ENCODE measurements around the gene GMDS. TPM values are rescaled to one million over a fixed set of nuclear protein-coding genes. Genes with fewer than 3 reads are reported as not detected.
A peak's percentile ranks its signal among the peaks of the same experiment; 100 is the strongest.

The GMDS gene
- polyA plus RNA-seq (ENCODE audit: insufficient read length): 60.1 TPM
- long read RNA-seq, donor 1, transcript GMDS-205 (3 exons, 567 nt): major isoform, 12 of 36 reads
- long read RNA-seq, donor 1, transcript GMDS-202 (11 exons, 1,752 nt): minor isoform, 9 of 36 reads
- long read RNA-seq, donor 1, partial matches to known transcripts: 7 of 36 reads
- long read RNA-seq, donor 1, other reads (novel, unspliced or antisense): 6 of 36 reads
- long read RNA-seq, donor 2, transcript GMDS-202 (11 exons, 1,752 nt): minor isoform, 11 of 42 reads
- long read RNA-seq, donor 2, transcript GMDS-205 (3 exons, 567 nt): major isoform, 12 of 42 reads
- long read RNA-seq, donor 2, partial matches to known transcripts: 13 of 42 reads
- long read RNA-seq, donor 2, other reads (novel, unspliced or antisense): 0 of 42 reads
- long read RNA-seq, donor 3, transcript GMDS-205 (3 exons, 567 nt): major isoform, 9 of 20 reads
- long read RNA-seq, donor 3, transcript GMDS-202 (11 exons, 1,752 nt): minor isoform, 5 of 20 reads
- long read RNA-seq, donor 3, partial matches to known transcripts: 5 of 20 reads
- long read RNA-seq, donor 3, other reads (novel, unspliced or antisense): 0 of 20 reads
- long read RNA-seq, donor 4, partial matches to known transcripts: 0 of 4 reads
- long read RNA-seq, donor 4, other reads (novel, unspliced or antisense): 0 of 4 reads
- long read RNA-seq, donor 5, transcript GMDS-202 (11 exons, 1,752 nt): minor isoform, 8 of 48 reads
- long read RNA-seq, donor 5, transcript GMDS-203 (3 exons, 900 nt): minor isoform, 5 of 48 reads
- long read RNA-seq, donor 5, transcript GMDS-205 (3 exons, 567 nt): major isoform, 17 of 48 reads
- long read RNA-seq, donor 5, partial matches to known transcripts: 9 of 48 reads
- long read RNA-seq, donor 5, other reads (novel, unspliced or antisense): 7 of 48 reads
- long read RNA-seq, donor 6, transcript GMDS-202 (11 exons, 1,752 nt): minor isoform, 6 of 34 reads
- long read RNA-seq, donor 6, transcript GMDS-205 (3 exons, 567 nt): major isoform, 13 of 34 reads
- long read RNA-seq, donor 6, partial matches to known transcripts: 11 of 34 reads
- long read RNA-seq, donor 6, other reads (novel, unspliced or antisense): 0 of 34 reads
- long read RNA-seq, donor 7, transcript GMDS-204 (3 exons, 591 nt): minor isoform, 5 of 45 reads
- long read RNA-seq, donor 7, transcript GMDS-202 (11 exons, 1,752 nt): major isoform, 8 of 45 reads
- long read RNA-seq, donor 7, transcript GMDS-205 (3 exons, 567 nt): major isoform, 8 of 45 reads
- long read RNA-seq, donor 7, partial matches to known transcripts: 11 of 45 reads
- long read RNA-seq, donor 7, other reads (novel, unspliced or antisense): 9 of 45 reads
- long read RNA-seq, donor 8, transcript GMDS-205 (3 exons, 567 nt): major isoform, 6 of 20 reads
- long read RNA-seq, donor 8, partial matches to known transcripts: 8 of 20 reads
- long read RNA-seq, donor 8, other reads (novel, unspliced or antisense): 0 of 20 reads

DNA sequence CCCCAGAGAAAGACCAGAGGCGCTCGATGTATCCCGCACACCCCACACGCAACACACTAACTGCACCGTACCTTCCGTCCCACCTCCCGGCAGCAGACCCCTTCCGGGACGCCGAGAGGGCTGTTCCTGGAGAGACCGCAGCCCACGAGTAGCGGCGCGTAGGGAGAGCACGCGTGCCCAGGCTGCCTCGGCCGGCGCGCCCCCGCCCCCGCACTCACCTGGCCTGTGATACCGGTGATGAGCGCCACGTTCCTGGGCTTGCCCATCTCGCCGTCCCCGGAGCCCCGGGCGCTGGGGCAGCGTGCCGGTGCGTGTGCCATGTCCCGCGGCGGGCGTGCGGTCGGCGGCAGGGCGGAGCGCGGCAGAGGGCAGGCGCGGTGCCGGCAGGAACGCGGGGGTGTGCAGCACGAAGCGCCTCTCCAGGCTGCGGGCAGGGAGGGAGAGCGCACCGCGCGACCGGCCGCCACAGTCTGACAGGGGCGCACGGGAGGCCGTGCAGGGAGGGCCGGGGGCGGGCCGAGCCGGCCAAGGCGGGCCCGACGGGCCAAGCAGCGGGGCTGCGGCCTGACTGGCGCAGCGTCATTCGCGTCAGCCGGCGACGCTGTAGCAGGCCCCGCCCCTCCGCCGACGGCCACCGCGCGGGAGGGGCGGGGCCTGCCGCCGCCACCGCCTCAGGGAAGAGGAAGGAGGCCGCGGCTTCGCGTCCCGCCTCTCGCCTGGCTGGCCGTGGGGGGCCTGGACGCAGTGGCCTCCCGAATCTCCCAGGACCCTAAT is at the start of gene GMDS:
Gene GMDS, minus strand, starts transcription at position 503 of the 774 bp plus-strand sequence.
- peak; percentile 87 for DNase-seq

DNA sequence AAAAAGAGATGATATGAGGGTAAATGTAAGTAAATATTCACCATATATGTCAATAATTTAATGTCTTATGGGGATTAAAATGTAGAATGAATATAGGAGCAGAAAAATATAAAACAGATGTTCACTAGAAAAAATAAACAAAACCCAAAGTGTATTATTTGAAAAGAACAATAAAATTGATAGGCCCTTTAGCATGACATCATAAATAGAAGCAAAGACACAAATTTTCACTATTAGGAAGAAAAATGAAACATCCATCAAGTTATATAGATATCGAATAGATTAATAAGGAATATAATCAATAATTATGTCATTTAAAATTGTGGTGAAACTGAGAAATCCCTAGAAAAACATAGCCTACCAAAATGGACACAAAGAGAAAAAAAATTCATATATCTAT is 40.1 kb upstream of the GMDS start:
- DNase-seq: no peak

DNA sequence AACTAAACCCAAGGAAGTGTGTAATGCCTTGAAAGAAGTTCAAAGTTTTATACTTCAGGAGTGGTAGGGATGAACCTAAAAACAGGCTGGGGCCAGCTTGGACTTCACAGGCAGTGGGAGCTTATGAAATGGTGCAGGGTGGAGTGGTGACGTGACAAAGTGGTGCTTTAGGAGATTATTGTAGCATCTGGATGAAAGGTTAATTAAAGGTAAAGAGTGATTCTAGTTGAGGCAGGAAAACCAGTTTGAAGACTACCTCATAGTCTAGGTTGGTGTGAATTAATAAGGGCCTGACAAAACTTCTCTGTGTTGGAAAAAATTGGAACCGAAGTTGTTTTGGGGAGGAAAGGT is 30.5 kb upstream of the GMDS start:
- no peak for DNase-seq

DNA sequence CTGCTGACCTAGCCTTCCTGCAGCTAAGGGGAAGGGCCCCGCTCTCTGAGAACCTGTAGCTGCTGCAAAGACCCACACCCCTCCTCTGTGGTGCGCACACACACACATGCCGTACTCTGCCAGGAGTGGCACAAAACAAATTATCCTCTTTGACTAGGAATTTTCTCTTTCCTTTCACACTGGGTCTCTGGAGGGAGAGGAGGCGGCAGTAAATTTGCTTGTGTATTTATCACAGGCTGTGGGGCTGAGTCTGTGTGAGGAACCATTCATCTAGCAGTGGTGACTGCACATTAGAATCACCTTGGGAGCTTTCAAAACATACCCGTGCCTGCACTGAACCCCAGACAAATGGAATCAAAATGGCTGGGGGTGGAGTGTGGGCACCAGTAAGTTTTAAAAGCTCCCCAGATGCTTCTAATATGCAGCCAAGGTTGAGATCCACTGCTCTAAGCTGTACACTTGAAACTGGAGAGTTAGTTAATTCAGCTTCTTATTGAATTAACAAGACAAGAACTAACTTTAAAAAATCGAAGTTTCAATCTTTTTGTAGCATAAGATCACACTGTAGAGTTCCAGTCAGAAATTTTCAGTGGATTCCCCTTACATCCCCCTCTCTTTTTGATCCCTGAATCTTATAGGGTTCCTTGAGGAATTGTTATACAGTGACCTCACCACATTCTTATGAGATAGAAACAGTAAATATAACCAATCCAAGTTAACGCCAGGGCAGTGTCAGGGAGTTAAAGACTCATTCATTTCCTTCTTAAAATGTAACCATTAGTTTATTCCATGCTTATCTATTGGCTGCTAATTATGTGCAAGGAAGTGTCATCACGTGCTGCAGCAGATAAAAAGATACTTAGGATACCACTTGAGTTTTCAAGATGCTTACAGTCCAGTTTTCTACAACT is 29.8 kb upstream of the GMDS start:
- no peak for DNase-seq

DNA sequence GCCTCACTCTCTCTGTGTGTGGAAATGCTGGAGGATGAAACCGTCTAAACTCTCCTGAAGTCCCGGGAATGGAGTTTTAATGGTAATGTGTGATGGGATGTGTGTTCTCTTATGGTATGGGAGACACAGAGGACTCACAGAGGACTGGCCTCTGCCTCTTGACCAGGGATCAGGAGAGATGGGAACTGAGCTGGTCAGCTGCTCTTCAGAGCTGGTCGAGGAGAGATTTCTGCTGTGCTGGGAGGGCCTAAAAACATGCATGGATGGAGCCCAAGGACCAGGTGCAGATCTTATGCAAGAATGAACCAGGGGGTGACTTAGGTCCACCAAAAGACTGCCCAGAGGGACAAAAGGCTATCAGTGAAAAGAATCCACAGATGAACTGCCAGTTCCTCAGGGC is 27.3 kb upstream of the GMDS start:
- no peak for DNase-seq

DNA sequence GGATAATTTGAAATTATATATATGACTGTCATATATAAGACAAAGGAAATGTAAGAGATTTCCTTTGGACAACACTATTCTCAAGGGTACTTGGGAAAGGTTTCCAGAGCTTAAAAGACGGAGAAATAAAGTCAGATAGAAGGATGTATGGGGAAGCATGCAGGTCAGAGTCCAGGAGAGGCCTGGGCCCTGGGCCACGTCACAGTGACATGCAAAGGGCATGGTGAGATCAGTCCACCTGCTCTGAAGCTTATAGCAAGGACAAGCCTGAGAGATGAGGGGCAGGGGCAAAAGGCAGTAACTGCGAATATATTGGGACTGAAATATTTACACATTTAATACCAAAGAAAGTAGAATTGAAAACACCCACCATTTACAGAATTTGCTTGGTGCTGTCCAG is 24.6 kb upstream of the GMDS start:
- no peak for DNase-seq

DNA sequence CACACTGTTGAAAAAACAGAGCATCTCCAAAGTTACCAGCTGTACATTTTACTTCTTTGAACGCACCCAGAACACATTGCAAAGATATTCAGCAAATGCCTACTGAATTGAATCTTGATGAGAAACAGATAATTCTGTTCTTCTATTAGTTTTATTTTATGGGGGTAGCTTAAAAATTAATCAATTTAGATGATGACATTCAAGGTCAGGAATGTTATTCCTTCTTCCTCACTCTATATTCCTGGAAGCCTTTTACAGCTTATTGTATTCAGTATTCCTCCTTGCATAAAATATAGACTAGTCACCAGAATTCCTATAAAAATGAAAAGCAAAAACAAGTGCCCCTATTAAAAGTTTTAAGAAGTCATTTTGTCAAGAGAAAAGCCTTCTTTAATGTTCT is 21.4 kb upstream of the GMDS start:
- no peak for DNase-seq

DNA sequence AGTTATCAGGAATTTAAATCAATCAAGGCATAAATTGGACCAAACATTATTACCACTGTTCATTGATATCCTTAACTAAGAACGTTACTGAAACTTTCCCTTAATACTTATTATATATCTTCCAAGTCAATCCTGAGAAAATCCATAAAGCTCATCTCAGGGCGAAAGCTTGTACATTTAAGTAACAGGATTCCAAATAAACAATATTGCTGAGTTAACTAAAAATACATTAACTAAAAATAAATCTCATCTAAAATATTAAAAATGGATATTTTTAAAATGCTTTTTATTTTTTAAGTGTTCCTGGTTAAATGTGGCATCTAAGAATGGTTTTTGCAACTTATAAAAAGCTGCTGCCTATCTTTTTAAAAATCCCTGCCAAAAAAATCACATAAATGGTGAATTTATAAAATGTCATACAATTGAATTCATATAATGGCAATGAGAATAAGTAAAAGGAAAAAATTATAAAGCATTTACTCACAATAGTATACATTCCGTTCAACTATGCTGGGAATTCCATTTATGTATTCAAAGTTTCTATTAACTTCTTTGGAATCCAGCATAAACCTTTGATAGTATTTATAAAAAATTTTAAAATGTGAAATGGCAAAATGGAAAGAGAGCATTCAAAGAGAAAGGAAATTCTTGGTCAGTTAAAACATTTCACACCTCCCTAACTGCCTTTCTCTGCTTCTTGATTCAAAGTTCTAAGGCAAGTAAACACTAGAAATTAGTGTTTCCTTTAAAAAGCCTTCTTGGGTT is 20.8 kb upstream of the GMDS start:
- no peak for DNase-seq

DNA sequence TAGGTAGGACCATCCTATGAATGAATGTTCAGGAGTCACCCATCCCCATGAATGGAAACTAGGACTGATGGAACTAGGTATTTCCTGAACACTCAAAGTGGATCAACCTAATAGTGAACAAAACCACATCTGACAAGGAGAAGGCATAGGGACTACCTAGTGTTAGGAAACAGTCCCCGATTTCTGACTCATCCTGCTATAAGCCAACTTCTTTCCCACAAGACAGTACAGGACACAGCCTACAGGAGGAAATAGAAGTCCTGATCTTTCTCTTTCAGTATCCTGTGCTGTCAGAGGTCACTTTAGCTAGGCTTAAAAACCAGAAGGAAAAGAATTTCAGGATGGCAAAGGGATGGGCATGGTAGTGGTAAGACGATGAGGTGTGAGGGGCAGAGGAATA is 19.5 kb upstream of the GMDS start:
- no peak for DNase-seq

DNA sequence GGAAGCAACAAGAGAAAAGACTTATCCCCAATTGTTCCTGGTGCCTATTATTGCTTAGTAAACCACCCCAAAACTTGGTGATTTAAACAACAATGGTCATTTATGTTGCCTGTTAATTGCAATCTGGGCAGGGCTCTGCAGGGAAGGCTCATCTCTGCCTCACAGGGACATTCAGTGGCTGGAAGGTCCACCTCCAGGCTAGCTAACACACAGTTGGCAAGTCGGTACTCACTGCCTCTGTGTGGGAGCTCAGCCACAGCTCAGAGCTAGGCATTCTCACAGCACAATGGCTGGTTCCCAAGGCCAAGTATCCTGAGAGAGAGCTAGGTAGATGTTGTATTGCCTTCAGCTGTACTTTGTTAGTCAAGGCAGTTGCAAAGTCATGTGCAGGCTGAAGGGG is 18.5 kb upstream of the GMDS start:
- no peak for DNase-seq

DNA sequence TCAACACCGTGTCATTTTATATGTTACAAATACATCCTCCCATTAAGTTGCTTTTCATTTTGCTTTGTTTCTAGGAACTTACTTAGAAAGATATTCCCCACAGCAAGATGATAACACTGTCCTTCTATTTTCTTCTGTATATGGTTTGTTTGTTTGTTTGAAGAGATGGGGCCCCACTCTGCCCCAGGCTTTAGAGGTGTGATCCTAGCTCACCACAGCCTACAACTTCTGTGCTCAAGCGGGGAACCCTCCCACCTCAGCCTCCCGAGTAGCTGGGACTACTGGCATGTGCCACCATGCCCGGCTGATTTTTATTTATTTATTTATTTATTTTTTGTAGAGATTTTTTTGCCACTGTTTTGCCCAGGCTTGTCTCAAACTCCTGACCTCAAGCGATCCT is 14.2 kb upstream of the GMDS start:
- no peak for DNase-seq

DNA sequence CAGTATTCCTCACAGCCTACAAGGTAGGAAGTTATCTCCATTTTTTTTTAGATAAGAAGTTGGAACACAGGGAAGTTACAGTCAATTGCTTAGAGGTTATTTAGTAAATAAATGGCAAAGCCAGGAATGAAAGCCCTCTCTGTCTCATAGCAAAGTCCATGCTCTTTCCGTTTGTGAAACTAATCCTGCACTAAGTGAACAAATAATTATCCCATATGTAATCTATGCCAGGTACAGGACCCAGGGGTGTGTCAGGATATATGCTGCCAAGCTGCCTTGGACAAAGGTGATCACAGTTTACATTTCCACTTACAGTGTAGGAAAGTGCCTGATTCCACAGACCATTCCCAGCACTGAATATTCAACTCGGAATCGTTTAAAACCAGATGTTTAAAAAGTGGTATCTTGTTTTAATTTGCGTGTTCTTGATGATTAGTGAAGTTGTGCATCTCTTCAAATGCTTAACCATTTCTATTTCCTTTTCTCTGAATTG is 13.6 kb upstream of the GMDS start:
- no peak for DNase-seq

DNA sequence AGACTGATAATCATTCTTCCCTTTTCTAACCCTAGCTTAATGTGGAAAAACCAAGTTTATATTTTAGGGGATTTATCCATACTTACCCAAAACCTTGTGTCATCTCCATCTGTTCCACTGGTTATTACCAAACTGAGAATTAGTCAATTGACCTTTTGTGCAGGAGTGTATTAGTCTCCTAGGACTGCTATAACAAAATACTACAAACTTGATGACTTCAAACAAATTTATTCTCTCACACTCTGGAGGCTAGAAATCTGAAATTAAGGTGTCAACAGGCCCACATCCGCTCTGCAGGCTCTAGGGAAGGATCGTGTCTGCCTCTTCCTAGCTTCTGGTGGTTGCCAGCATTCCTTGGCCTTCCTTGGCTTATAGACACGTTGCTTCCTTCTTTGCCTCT is 12.7 kb upstream of the GMDS start:
- DNase-seq: no peak

DNA sequence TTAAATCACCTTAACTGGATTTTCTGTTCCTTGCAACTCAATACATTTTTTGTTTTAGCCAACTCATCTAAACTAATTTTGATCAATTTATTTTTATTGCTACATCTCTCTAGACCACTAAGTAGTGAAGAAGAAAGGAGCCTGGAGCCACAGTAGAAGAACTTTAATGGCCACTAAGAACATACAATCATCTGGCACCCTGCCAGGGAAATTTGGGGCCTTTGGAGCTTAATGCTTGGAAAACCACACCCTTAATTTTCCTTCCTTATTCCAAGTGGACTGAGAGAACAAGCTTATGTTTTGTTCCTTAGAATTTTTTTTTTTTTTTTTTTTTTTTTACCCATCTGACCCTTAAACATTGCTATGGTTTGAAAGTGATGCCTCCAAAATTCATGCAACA is 12.0 kb upstream of the GMDS start:
- no peak for DNase-seq

DNA sequence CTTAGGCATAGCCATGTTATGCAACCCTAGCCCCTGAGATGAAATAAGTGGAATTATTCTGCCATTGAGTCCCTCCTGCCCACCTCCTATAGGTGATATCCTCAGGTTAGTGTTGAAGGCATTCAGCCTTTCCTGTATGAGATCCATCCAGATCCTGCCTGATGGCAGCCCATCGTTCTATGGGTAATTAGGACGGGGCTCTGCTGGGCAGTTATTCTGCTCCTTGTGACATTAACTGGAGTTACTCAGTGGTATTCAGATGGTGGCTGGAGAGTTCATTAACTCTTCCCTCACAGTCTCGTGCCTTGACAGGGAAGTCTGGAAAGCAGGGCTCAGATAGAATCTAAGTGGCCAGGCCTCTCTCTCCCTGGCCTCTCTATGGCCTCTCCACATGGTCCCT is 9.3 kb upstream of the GMDS start:
- no peak for DNase-seq

DNA sequence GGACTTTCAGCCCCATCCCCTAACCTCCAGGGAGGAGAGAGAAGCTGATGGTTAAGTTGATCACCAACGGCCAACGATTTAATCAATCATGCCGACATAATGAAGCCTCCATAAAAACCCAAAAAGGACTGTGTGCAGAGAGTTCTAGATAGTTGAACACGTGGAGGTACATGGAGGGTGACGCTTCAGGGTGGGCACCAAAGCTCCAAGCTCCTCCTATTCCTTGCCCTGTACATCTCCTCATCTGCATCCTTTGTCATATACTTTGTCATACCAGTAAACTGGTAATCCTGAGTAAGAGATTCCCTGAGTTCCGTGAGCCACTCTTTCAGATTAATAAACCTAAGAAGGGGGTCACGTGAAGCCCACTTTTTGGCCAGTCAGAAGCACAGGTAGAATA is 3.7 kb upstream of the GMDS start:
- DNase-seq: no peak

DNA sequence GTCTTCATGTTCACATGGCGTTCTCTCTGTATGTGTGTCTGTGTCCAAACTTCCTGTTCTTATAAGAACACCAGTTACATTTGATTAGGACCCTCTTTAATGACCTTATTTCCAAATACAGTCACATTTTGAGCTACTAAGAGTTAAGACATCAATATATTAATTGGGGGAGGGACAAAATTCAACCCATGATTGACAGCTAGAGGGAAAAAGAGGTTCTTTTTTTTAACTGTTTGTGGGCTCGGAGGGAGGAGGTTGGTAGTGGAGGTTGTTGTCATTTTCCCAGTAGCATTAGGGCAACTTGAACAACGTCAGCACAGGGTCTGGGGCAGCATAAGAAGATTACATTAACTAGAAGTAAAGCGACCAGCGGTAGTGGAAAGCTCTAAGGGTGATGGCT is 2.3 kb upstream of the GMDS start:
- no peak for DNase-seq

DNA sequence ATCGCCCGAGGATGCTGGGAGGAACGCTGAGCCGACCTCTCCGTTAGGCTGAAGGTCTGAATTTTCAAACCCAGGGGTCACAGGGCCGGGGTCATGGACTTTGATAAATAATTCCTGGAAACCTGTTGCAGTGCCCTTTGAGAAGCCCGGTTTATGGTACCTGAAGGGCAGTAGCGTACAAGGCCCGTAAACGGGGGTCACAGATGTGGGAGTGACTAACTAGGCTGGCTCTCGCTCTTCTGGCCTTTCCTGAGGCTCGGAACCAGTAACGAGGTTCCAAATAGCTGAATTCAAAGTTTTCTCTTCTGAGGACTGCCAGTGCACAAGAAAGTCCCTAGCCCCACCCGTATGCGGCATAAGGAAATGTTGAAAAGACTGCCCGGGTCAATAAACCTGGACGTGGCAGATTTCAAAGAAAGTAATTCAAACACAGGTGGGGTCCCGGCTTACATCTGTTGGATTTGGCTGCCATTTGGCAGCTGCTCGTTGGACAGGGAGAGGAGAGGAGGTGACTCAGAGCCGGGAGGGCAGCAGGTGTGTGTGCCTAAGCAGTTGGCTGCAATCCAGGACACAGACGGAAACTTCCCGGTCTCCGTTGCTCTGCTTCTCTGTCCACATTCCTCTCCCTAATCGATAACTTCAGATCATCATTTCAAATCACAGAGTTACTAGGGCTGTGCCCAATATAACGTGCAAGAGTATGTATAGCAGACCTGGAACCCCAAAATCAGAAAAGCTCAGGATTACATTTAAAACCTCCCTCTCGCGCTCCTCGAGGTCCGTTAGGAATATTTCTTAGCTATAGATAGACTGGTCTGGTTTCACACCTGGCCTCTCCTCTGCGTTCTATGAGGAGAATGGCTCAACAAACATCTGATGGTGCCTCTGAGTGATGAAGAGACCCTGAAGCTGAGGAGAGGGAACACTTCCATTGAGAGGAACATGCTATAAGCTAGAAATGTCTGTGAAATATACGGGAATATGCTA is 765 bp upstream of the GMDS start:
- DNase-seq: peak; percentile 63

Data from left kidney (tissue), 8 donors.